Loucy (cell line): ENCODE results near the gene MAML3.

Experiments
- H2AFZ ChIP-seq: fragments of 200-600 bp; sonication (generic); 2 replicates; pipeline ENCODE4 v1.6.0; 2016; ENCODE audit warnings: antibody characterized with exemption, mild to moderate bottlenecking, low read length, moderate library complexity
- H3F3A ChIP-seq: fragments of 200-600 bp; 2 replicates; pipeline ENCODE4 v1.6.0; 2016; ENCODE audit warnings: antibody characterized with exemption, low read depth, mild to moderate bottlenecking
- H3K27me3 ChIP-seq: fragments of 200-600 bp; sonication (generic); 2 replicates; pipeline ENCODE4 v1.6.1; 2014; ENCODE audit warnings: low read length, mild to moderate bottlenecking; ENCODE audit not compliant: insufficient read depth, poor library complexity, severe bottlenecking
- H3K36me3 ChIP-seq: fragments of 200-600 bp; sonication (generic); 2 replicates; pipeline ENCODE4 v1.6.1; 2016; ENCODE audit warnings: low read length; ENCODE audit not compliant: insufficient read depth
- H3K4me1 ChIP-seq: fragments of 200-600 bp; sonication (generic); 2 replicates; pipeline ENCODE4 v1.5.1; 2014; ENCODE audit warnings: low read length, mild to moderate bottlenecking; ENCODE audit not compliant: insufficient read depth, poor library complexity, severe bottlenecking
- H3K4me2 ChIP-seq: fragments of 200-600 bp; sonication (generic); 2 replicates; pipeline ENCODE4 v1.6.0; 2014; ENCODE audit warnings: antibody characterized with exemption, low read length, low read depth, mild to moderate bottlenecking; ENCODE audit not compliant: poor library complexity, severe bottlenecking
- H3K4me3 ChIP-seq: fragments of 200-600 bp; sonication (generic); 2 replicates; pipeline ENCODE4 v1.5.1; 2014; ENCODE audit warnings: low read length, mild to moderate bottlenecking, mixed read lengths; ENCODE audit not compliant: poor library complexity, severe bottlenecking
- H3K79me2 ChIP-seq: fragments of 200-600 bp; sonication (generic); 2 replicates; pipeline ENCODE4 v1.6.1; 2014; ENCODE audit warnings: low read length; ENCODE audit not compliant: insufficient read depth
- H3K9ac ChIP-seq: fragments of 200-600 bp; sonication (generic); 2 replicates; pipeline ENCODE4 v1.6.0; 2014; ENCODE audit warnings: mild to moderate bottlenecking, low read depth, low read length, moderate library complexity; ENCODE audit not compliant: poor library complexity, severe bottlenecking
- H3K9me2 ChIP-seq: fragments of 200-600 bp; sonication (generic); replicated peaks from 2 replicates; pipeline ENCODE4 v1.6.1; 2016; ENCODE audit warnings: low read depth, low read length, mixed read lengths
- H3K9me3 ChIP-seq: fragments of 200-600 bp; sonication (generic); 2 replicates; pipeline ENCODE4 v1.6.1; 2014; ENCODE audit warnings: mild to moderate bottlenecking, antibody characterized with exemption, low read length, low read depth; ENCODE audit not compliant: insufficient read depth
- H4K20me1 ChIP-seq: fragments of 200-600 bp; sonication (generic); 2 replicates; pipeline ENCODE4 v1.6.0; 2014; ENCODE audit warnings: antibody characterized with exemption, low read length, mild to moderate bottlenecking; ENCODE audit not compliant: insufficient read depth, poor library complexity, severe bottlenecking
- CTCF ChIP-seq: fragments of 200-600 bp; sonication (generic); conservative IDR thresholded peaks from 2 replicates; pipeline ENCODE4 v1.5.1; 2014; ENCODE audit warnings: mild to moderate bottlenecking, antibody characterized with exemption, low read length
- EZH2phosphoT487 ChIP-seq: fragments of 200-600 bp; IDR thresholded peaks from 2 replicates; pipeline ENCODE4 v1.6.1; 2018; ENCODE audit warnings: antibody characterized with exemption, mild to moderate bottlenecking, moderate library complexity, borderline replicate concordance

Gene MAML3

GRCh38 chr4:139709660-139710059 lies 444.3 kb downstream of the MAML3 start:
- TF ChIP-seq CTCF (no peak), EZH2phosphoT487 (no peak)
- no peaks in the 10 kb centered on the region for H4K20me1 ChIP-seq
- peaks cover 25% of the 10 kb centered on the region; the same call in 1 of the 2 replicates for H3K36me3 ChIP-seq
- H3F3A ChIP-seq: no peaks in the 10 kb centered on the region
- H3K4me1 ChIP-seq: no peaks in the 10 kb centered on the region
- no peaks in the 10 kb centered on the region for H3K27me3 ChIP-seq
- H3K9me3 ChIP-seq: no peaks in the 10 kb centered on the region
- no peak overlapping the region for H3K4me2 ChIP-seq
- H3K4me3 ChIP-seq: no peak overlapping the region
- no peak overlapping the region for H2AFZ ChIP-seq
- H3K9ac ChIP-seq: no peak overlapping the region
- H3K79me2 ChIP-seq: no peaks in the 10 kb centered on the region
- H3K9me2 ChIP-seq: no peaks in the 10 kb centered on the region

- no peaks in the 10 kb centered on the region for H3F3A ChIP-seq
- no peaks in the 10 kb centered on the region for H3K79me2 ChIP-seq
- no peak overlapping the region for H3K4me3 ChIP-seq
- H3K4me1 ChIP-seq: no peaks in the 10 kb centered on the region
- H3K4me2 ChIP-seq: no peak overlapping the region
- H3K9me3 ChIP-seq: no peaks in the 10 kb centered on the region
- no peaks in the 10 kb centered on the region for H3K27me3 ChIP-seq
- H4K20me1 ChIP-seq: no peaks in the 10 kb centered on the region
- peaks cover 58% of the 10 kb centered on the region; the same call in 1 of the 2 replicates for H3K36me3 ChIP-seq
- H2AFZ ChIP-seq: no peak overlapping the region
- no peak overlapping the region for H3K9ac ChIP-seq
- TF ChIP-seq CTCF (peak; percentile 57), EZH2phosphoT487 (no peak)
- no peaks in the 10 kb centered on the region for H3K9me2 ChIP-seq
These were observed 449.0 kb downstream of the MAML3 start for GRCh38 chr4:139704915-139705485.

GRCh38 chr4:139700568-139700967 lies 453.4 kb downstream of the MAML3 start:
- H4K20me1 ChIP-seq: no peaks in the 10 kb centered on the region
- no peaks in the 10 kb centered on the region for H3F3A ChIP-seq
- no peak overlapping the region for H3K9ac ChIP-seq
- TF ChIP-seq EZH2phosphoT487 (no peak), CTCF (no peak)
- H3K79me2 ChIP-seq: no peaks in the 10 kb centered on the region; the same call in 1 of the 2 replicates
- no peak overlapping the region for H3K4me2 ChIP-seq
- H2AFZ ChIP-seq: no peak overlapping the region
- H3K9me3 ChIP-seq: no peaks in the 10 kb centered on the region
- no peak overlapping the region for H3K4me3 ChIP-seq
- no peaks in the 10 kb centered on the region for H3K27me3 ChIP-seq
- peaks cover 65% of the 10 kb centered on the region for H3K36me3 ChIP-seq
- no peaks in the 10 kb centered on the region for H3K4me1 ChIP-seq
- H3K9me2 ChIP-seq: no peaks in the 10 kb centered on the region
